IMR-90 (cell line): ENCODE results near the gene ZNF525. TPM values are rescaled to one million over a fixed set of nuclear protein-coding genes. Genes with fewer than 3 reads are reported as not detected.

Experiments used
- ATAC-seq: fragments of 200-7000 bp; cut with Tn5 transposase; 2 replicates; pipeline ENCODE4 v1.9.1; 2020; ENCODE audit warnings: low read depth, mild to moderate bottlenecking, moderate library complexity
- BruUV-seq: library from RNA; stranded (reverse); fragments of 400-500 nt; replicated peaks from 2 replicates; lab custom pipeline; 2021; lab: Mats Ljungman, UMichigan
- CTCF ChIA-PET: fragments of 300-600 bp; formaldehyde crosslinking; extraction: SDS; loops from one replicate; lab custom pipeline; 2021; ENCODE audit warnings: antibody characterized with exemption; lab: Yijun Ruan, JAX
- POLR2A ChIA-PET: fragments of 300-600 bp; sonication (Branson Sonifier 250); formaldehyde crosslinking; loops from one replicate; lab custom pipeline; 2022; ENCODE audit warnings: antibody characterized with exemption; ENCODE audit not compliant: unreplicated experiment; lab: Charles Lee
- DNase-seq: peaks from one replicate; pipeline ENCODE4 v3.0.0; 2013
- H2AFZ ChIP-seq: replicated peaks from 2 replicates; pipeline ENCODE3; 2013; ENCODE audit warnings: low read length, mild to moderate bottlenecking; ENCODE audit not compliant: poor library complexity
- H2AK5ac ChIP-seq: 2 replicates; pipeline ENCODE4 v1.6.1; 2013; ENCODE audit warnings: low read depth, low read length, inconsistent platforms
- H2AK9ac ChIP-seq: replicated peaks from 2 replicates; pipeline ENCODE3; 2013; ENCODE audit warnings: mild to moderate bottlenecking, low read depth, low read length, moderate library complexity; ENCODE audit not compliant: poor library complexity
- H2BK120ac ChIP-seq: 2 replicates; pipeline ENCODE4 v1.6.1; 2013; ENCODE audit warnings: low read depth, low read length, inconsistent platforms
- H2BK15ac ChIP-seq: 3 replicates; pipeline ENCODE4 v1.6.1; 2013; ENCODE audit warnings: low read depth, low read length, inconsistent platforms
- H2BK20ac ChIP-seq: 2 replicates; pipeline ENCODE4 v1.6.1; 2013; ENCODE audit warnings: low read depth, mild to moderate bottlenecking, inconsistent platforms, low read length, moderate library complexity
- H2BK5ac ChIP-seq: 2 replicates; pipeline ENCODE4 v1.6.1; 2013; ENCODE audit warnings: mild to moderate bottlenecking, low read depth, low read length, inconsistent platforms; ENCODE audit not compliant: poor library complexity, severe bottlenecking
- H3K14ac ChIP-seq: replicated peaks from 2 replicates; pipeline ENCODE4 v1.6.1; 2013; ENCODE audit warnings: low read depth, low read length, inconsistent platforms
- H3K18ac ChIP-seq: 2 replicates; pipeline ENCODE4 v1.6.1; 2013; ENCODE audit warnings: low read depth, low read length, control low read depth
- H3K23ac ChIP-seq: 2 replicates; pipeline ENCODE4 v1.6.1; 2013; ENCODE audit warnings: low read depth, low read length, inconsistent platforms
- H3K27ac ChIP-seq: 2 replicates; pipeline ENCODE4 v1.5.1; 2013; ENCODE audit warnings: mild to moderate bottlenecking, control low read depth, low read length; ENCODE audit not compliant: insufficient read depth
- H3K27me3 ChIP-seq: 2 replicates; pipeline ENCODE4 v1.6.1; 2013; ENCODE audit warnings: low read length; ENCODE audit not compliant: control insufficient read depth, insufficient read depth
- H3K36me3 ChIP-seq: 2 replicates; pipeline ENCODE4 v1.6.1; 2013; ENCODE audit warnings: low read length, mixed read lengths; ENCODE audit not compliant: control insufficient read depth, insufficient read depth
- H3K4ac ChIP-seq: 2 replicates; pipeline ENCODE4 v1.6.1; 2013; ENCODE audit warnings: low read depth, low read length, inconsistent platforms
- H3K4me1 ChIP-seq: 2 replicates; pipeline ENCODE4 v1.6.1; 2013; ENCODE audit warnings: low read length, mixed read lengths; ENCODE audit not compliant: control insufficient read depth, insufficient read depth
- H3K4me2 ChIP-seq: 2 replicates; pipeline ENCODE4 v1.6.1; 2013; ENCODE audit warnings: low read depth, mild to moderate bottlenecking, control low read depth, low read length, moderate library complexity
- H3K4me3 ChIP-seq: 2 replicates; pipeline ENCODE4 v1.5.1; 2013; ENCODE audit warnings: low read depth, mild to moderate bottlenecking, control low read depth, low read length, moderate library complexity; ENCODE audit not compliant: insufficient read depth
- H3K56ac ChIP-seq: 2 replicates; pipeline ENCODE4 v1.6.1; 2013; ENCODE audit warnings: low read length, inconsistent platforms; ENCODE audit not compliant: insufficient read depth; ENCODE audit errors: extremely low read depth
- H3K79me1 ChIP-seq, 2 experiments: 2 replicates each; pipeline ENCODE4 v1.6.1; 2013; ENCODE audit warnings: low read length in 2 of 2, inconsistent platforms in 1 of 2, low read depth in 1 of 2
- H3K9ac ChIP-seq: 2 replicates; pipeline ENCODE4 v1.6.1; 2013; ENCODE audit warnings: low read depth, low read length, control low read depth
- H3K9me1 ChIP-seq: 2 replicates; pipeline ENCODE4 v1.6.1; 2013; ENCODE audit warnings: low read length, inconsistent platforms; ENCODE audit not compliant: insufficient read depth
- H3K9me3 ChIP-seq: 2 replicates; pipeline ENCODE4 v1.6.1; 2013; ENCODE audit warnings: low read length; ENCODE audit not compliant: control insufficient read depth, insufficient read depth
- H4K20me1 ChIP-seq: 2 replicates; pipeline ENCODE4 v1.6.1; 2013; ENCODE audit warnings: low read length, inconsistent platforms; ENCODE audit not compliant: insufficient read depth
- H4K5ac ChIP-seq: 2 replicates; pipeline ENCODE4 v1.6.1; 2013; ENCODE audit warnings: mild to moderate bottlenecking, low read depth, low read length, control low read depth
- H4K8ac ChIP-seq, 2 experiments: 2 replicates each; pipeline ENCODE4 v1.6.1; 2013; ENCODE audit warnings: low read depth in 2 of 2, low read length in 2 of 2, control low read depth in 1 of 2, inconsistent platforms in 1 of 2
- H4K91ac ChIP-seq: 2 replicates; pipeline ENCODE4 v1.6.1; 2013; ENCODE audit warnings: low read depth, low read length, inconsistent platforms; ENCODE audit not compliant: insufficient read depth
- BHLHE40 ChIP-seq: fragments of 150-350 bp; IDR thresholded peaks from 2 replicates; pipeline ENCODE4 v1.6.1; 2016; ENCODE audit warnings: mild to moderate bottlenecking, low read depth, low read length
- CEBPB ChIP-seq: IDR thresholded peaks from 2 replicates; pipeline ENCODE4 v1.6.1; 2012; ENCODE audit warnings: low read depth, low read length, improper control_type of control experiment
- CHD1 ChIP-seq: IDR thresholded peaks from 2 replicates; pipeline ENCODE4 v1.6.1; 2012; ENCODE audit warnings: low read depth, low read length, improper control_type of control experiment
- FOS ChIP-seq: fragments of 150-350 bp; IDR thresholded peaks from 2 replicates; pipeline ENCODE4 v1.6.1; 2016; ENCODE audit warnings: low read depth, low read length
- MAFK ChIP-seq: IDR thresholded peaks from 2 replicates; pipeline ENCODE4 v1.6.1; 2012; ENCODE audit warnings: low read depth, low read length, improper control_type of control experiment
- MXI1 ChIP-seq: IDR thresholded peaks from 2 replicates; pipeline ENCODE4 v1.6.1; 2012; ENCODE audit warnings: low read depth, mild to moderate bottlenecking, low read length, moderate library complexity, borderline replicate concordance
- NFE2L2 ChIP-seq: fragments of 150-350 bp; IDR thresholded peaks from 2 replicates; pipeline ENCODE4 v1.6.1; 2016; ENCODE audit warnings: low read depth, mild to moderate bottlenecking, low read length
- POLR2A ChIP-seq: IDR thresholded peaks from 2 replicates; pipeline ENCODE4 v1.6.1; 2012; ENCODE audit warnings: mild to moderate bottlenecking, low read depth, low read length
- RAD21 ChIP-seq: IDR thresholded peaks from 2 replicates; pipeline ENCODE4 v1.6.1; 2012; ENCODE audit warnings: low read length, improper control_type of control experiment
- RCOR1 ChIP-seq: IDR thresholded peaks from 2 replicates; pipeline ENCODE4 v1.6.1; 2012; ENCODE audit warnings: mild to moderate bottlenecking, low read length, improper control_type of control experiment; ENCODE audit not compliant: insufficient replicate concordance
- RFX5 ChIP-seq: IDR thresholded peaks from 2 replicates; pipeline ENCODE4 v1.8.0; 2012; ENCODE audit warnings: low read depth, mild to moderate bottlenecking, low read length, moderate library complexity
- SMC3 ChIP-seq: fragments of 150-350 bp; IDR thresholded peaks from 2 replicates; pipeline ENCODE4 v1.6.1; 2016; ENCODE audit warnings: low read depth, mild to moderate bottlenecking, antibody characterized with exemption, low read length, moderate library complexity
- WGBS, 2 experiments: methylation state at CpG; one replicate each; pipeline versions ENCODE4 v1.1.5 to v1.1.7; 2013; ENCODE audit warnings: missing lambda C conversion rate in 2 of 2; ENCODE audit not compliant: insufficient read length in 1 of 2; ENCODE audit errors: extremely low coverage in 2 of 2; 5-methylcytosine and 5-hydroxymethylcytosine counted together
- dilution Hi-C: fragments of 300-500 bp; cut with HindIII; formaldehyde crosslinking; loops from one replicate; pipeline ENCODE4 v1.14.3; 2018; ENCODE audit warnings: low sequenced_read_pairs; ENCODE audit not compliant: unreplicated experiment
- in situ Hi-C: fragments of 300-500 bp; cut with MboI; formaldehyde crosslinking; loops from 3 replicates; pipeline ENCODE4 v1.14.3; 2019; ENCODE audit warnings: low sequenced_read_pairs, inconsistent platforms, mixed read lengths
- intact Hi-C: fragments of 100-400 bp; cut with micrococcal nuclease; formaldehyde crosslinking; loops from 2 replicates; pipeline ENCODE4 v1.10.0; 2022
- polyA plus RNA-seq, 3 experiments: library from polyadenylated mRNA; depleted of rRNA; stranded (reverse); fragments of >200 nt; gene quantifications; 2 replicates each; pipeline ENCODE4 v1.2.3, GENCODE V29; 2012; ENCODE audit warnings: low replicate concordance in 1 of 3
- total RNA-seq: library from RNA; depleted of rRNA; stranded (reverse); fragments of >200 nt; gene quantifications from 2 replicates; pipeline ENCODE4 v1.2.3, GENCODE V29; 2012
- TF ChIP-seq, protein P1 (sequence below): fragments of 150-350 bp; IDR thresholded peaks from 2 replicates; pipeline ENCODE4 v1.6.1; 2017; ENCODE audit warnings: mild to moderate bottlenecking, antibody characterized with exemption, low read length, low read depth

The ZNF525 gene
- total and polyA plus RNA-seq, 2 of the 4 experiments (the other 2 are of a cell fraction): 1.4 to 4.5 TPM

DNA sequence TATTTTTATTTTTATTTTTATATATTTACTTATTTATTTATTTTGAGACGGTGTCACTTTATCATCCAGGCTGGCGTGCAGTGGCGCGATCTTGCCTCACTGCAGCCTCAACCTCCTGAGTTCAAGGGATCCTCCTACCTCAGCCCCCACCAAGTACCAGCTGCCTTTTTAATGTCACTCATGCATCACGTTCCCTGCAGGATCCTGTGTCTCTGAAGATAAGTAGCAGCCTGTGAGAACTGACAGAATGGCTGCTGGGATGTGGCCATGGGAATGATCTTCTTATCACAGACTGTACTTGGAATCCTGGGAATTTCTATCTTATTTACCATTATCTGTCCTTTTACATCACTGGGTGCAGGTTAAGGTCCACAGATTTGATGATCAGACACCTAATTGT lies 57.0 kb downstream of the ZNF525 start:
- POLR2A ChIA-PET: no interaction called here
- CTCF ChIA-PET: no interaction called here
- dilution Hi-C loops (no loop called here), intact Hi-C loops (loop anchor here (10.0 kb wide), 1 partner anchor 228 kb away; the partner anchor contains the start of gene ZNF665), in situ Hi-C loops (no loop called here)
- no peak overlapping the region for H2BK120ac ChIP-seq
- H2BK5ac ChIP-seq: no peak overlapping the region
- no peak overlapping the region for H3K14ac ChIP-seq
- H3K4me3 ChIP-seq: no peak overlapping the region
- no peaks in the 10 kb centered on the region for H3K36me3 ChIP-seq
- H2BK15ac ChIP-seq: no peak overlapping the region
- no peaks in the 10 kb centered on the region for H3K4me1 ChIP-seq
- no peaks in the 10 kb centered on the region for H3K27me3 ChIP-seq
- H2BK20ac ChIP-seq: no peak overlapping the region
- H3K18ac ChIP-seq: no peak overlapping the region
- no CpG with 5 or more reads among the region's 5 CpGs for WGBS, 2 experiments
- no peak overlapping the region for H3K23ac ChIP-seq
- ATAC-seq (no peak), DNase-seq (no peak)
- H3K9me1 ChIP-seq: no peaks in the 10 kb centered on the region
- no peaks in the 10 kb centered on the region for H4K20me1 ChIP-seq
- H3K27ac ChIP-seq: no peak overlapping the region
- no peak overlapping the region for H4K5ac ChIP-seq
- no peaks in the 10 kb centered on the region for H3K9me3 ChIP-seq
- H3K79me1 ChIP-seq: no peaks in the 10 kb centered on the region
- no peak overlapping the region for H3K4me2 ChIP-seq
- BruUV-seq: no TSS peak
- TF ChIP-seq, protein P1, sequence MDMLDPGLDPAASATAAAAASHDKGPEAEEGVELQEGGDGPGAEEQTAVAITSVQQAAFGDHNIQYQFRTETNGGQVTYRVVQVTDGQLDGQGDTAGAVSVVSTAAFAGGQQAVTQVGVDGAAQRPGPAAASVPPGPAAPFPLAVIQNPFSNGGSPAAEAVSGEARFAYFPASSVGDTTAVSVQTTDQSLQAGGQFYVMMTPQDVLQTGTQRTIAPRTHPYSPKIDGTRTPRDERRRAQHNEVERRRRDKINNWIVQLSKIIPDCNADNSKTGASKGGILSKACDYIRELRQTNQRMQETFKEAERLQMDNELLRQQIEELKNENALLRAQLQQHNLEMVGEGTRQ: no peak
- TF ChIP-seq MXI1: no peak
- no peak for TF ChIP-seq POLR2A
- TF ChIP-seq RAD21: no peak
- no peak for TF ChIP-seq NFE2L2
- no peak for TF ChIP-seq SMC3
- no peak for TF ChIP-seq RCOR1
- TF ChIP-seq CHD1: no peak
- no peak for TF ChIP-seq CEBPB
- no peak for TF ChIP-seq RFX5
- TF ChIP-seq FOS: no peak
- TF ChIP-seq MAFK: no peak
- TF ChIP-seq BHLHE40: no peak
- H3K56ac ChIP-seq: no peak overlapping the region
- H4K91ac ChIP-seq: no peak overlapping the region
- H3K9ac ChIP-seq: no peak overlapping the region
- no peak overlapping the region for H4K8ac ChIP-seq
- H3K4ac ChIP-seq: no peak overlapping the region
- no peak overlapping the region for H2AK9ac ChIP-seq
- no peak overlapping the region for H2AK5ac ChIP-seq
- H2AFZ ChIP-seq: no peak overlapping the region
